Uterus (tissue), 4 donors: ENCODE data around the gene INO80. TPM values are rescaled to one million over a fixed set of nuclear protein-coding genes. Genes with fewer than 3 reads are reported as not detected.
"Not testable (repeated sequence)": the region's sequence is repeated elsewhere in the genome, so short reads cannot be mapped to it uniquely, and the experiment has no call there.

Experiments used
- DNase-seq, 2 donors: peaks; one replicate each; pipeline ENCODE4 v3.0.0-alpha.2; 2019 to 2020
- H3K27ac ChIP-seq, 2 donors: fragments of 200-600 bp; sonication (generic); 1 replicate in 1 of 2; 2 replicates in 1 of 2; pipeline ENCODE4 v1.5.1; 2016 to 2018
- H3K27me3 ChIP-seq, 2 donors: fragments of 200-600 bp; sonication (generic); one replicate each; pipeline ENCODE4 v1.5.1; 2018 to 2019; ENCODE audit warnings: control low read depth in 1 of 2
- H3K36me3 ChIP-seq, 2 donors: fragments of 200-600 bp; sonication (generic); one replicate each; pipeline ENCODE4 v1.5.1; 2019; ENCODE audit warnings: control low read depth in 1 of 2
- H3K4me1 ChIP-seq, 2 donors: fragments of 200-600 bp; sonication (generic); one replicate each; pipeline ENCODE4 v1.5.1; 2018 to 2019; ENCODE audit warnings: control low read depth in 1 of 2
- H3K4me3 ChIP-seq, 2 donors: fragments of 200-600 bp; sonication (generic); 1 replicate in 1 of 2; 2 replicates in 1 of 2; pipeline ENCODE4 v1.5.1; 2018 to 2019; ENCODE audit warnings: mild to moderate bottlenecking in 1 of 2
- H3K9me3 ChIP-seq, 2 donors: fragments of 200-600 bp; sonication (generic); one replicate each; pipeline ENCODE4 v1.5.1; 2019; ENCODE audit warnings: control low read depth in 1 of 2
- POLR2A ChIP-seq, 2 donors: fragments of 450-650 bp; IDR thresholded peaks; one replicate each; pipeline ENCODE4 v1.6.1; 2016; ENCODE audit warnings: antibody characterized with exemption in 2 of 2, mild to moderate bottlenecking in 1 of 2, moderate library complexity in 1 of 2
- intact Hi-C: fragments of 100-400 bp; cut with DNase I; formaldehyde crosslinking; loops from one replicate; pipeline ENCODE4 v1.15.1; 2023; ENCODE audit warnings: low total_unique reads
- total RNA-seq, 4 donors: library from RNA; depleted of rRNA in 3 of 4; stranded (reverse); fragments of >200 nt in 3 of 4; gene quantifications; one replicate each; pipeline versions ENCODE4 v1.1.0 to v1.2.4, GENCODE V29; 2014 to 2023
- TF ChIP-seq, protein P1 (sequence below), 4 experiments: fragments of 200-600 bp in 2 of 4; fragments of 450-650 bp in 2 of 4; sonication (generic) in 2 of 4; IDR thresholded peaks; one replicate each; pipeline ENCODE4 v1.5.1; 2016 to 2019; ENCODE audit warnings: antibody characterized with exemption in 4 of 4, mild to moderate bottlenecking in 2 of 4, moderate library complexity in 1 of 4
- donor health status: DM: yes; HTN: yes; CAD: no.

The INO80 gene
- total RNA-seq, 4 donors from 2014 or later = 28.7 to 33.3 (median 30.2) TPM

DNA sequence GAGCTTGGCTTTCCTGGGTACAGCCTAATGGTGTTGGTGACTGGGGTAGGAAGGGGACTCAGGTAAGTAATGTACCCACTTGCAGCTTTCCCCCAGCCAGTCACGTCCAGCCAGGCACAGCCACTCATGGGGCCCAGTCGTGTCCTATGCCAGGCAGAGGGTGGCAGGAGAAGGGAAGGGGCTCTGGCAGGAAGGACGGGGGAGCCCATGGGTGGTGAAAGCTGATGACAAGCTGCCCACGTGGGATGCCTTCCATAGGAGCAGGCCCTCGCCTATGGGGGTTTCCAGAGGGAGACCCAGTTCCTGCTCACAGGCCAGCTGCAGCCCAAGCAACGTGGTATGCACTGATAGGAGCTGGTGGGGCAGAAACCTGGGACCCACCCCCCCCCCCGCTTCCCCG, 152.1 kb downstream of the INO80 start:
- Histone ChIP-seq H3K4me3 (no peak overlapping the region), H3K4me1 (peaks cover 0 to 5% of the 10 kb centered on the region in 2 donors), H3K27ac (no peak overlapping the region), H3K9me3 (no peaks in the 10 kb centered on the region), H3K27me3 (no peaks in the 10 kb centered on the region), H3K36me3 (no peaks in the 10 kb centered on the region)
- DNase-seq = no peak
- intact Hi-C loops = no loop called here
- TF ChIP-seq, protein P1, sequence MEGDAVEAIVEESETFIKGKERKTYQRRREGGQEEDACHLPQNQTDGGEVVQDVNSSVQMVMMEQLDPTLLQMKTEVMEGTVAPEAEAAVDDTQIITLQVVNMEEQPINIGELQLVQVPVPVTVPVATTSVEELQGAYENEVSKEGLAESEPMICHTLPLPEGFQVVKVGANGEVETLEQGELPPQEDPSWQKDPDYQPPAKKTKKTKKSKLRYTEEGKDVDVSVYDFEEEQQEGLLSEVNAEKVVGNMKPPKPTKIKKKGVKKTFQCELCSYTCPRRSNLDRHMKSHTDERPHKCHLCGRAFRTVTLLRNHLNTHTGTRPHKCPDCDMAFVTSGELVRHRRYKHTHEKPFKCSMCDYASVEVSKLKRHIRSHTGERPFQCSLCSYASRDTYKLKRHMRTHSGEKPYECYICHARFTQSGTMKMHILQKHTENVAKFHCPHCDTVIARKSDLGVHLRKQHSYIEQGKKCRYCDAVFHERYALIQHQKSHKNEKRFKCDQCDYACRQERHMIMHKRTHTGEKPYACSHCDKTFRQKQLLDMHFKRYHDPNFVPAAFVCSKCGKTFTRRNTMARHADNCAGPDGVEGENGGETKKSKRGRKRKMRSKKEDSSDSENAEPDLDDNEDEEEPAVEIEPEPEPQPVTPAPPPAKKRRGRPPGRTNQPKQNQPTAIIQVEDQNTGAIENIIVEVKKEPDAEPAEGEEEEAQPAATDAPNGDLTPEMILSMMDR (IDR thresholded peaks at IDR 0.05) = no peak
- no peak for TF ChIP-seq POLR2A (IDR thresholded peaks at IDR 0.05)

DNA sequence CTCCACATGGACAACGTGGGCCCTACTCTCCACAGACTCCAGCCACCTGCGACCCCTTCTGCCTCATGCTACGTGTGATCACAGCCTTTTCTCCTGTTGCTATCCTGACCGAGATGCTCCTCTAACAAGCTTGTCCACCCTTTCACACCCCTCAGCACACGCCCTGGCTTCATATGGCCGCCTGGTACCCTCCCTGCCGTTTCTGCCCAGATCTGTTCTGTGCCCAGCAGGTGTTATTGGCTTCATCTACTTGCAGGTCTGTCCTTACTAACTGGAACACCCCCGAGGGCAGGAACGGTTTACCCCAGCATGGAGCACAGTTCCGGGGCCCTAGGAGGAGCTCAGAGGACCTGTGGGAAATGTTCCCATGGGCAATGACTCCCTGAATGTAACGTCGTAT, 152.9 kb downstream of the INO80 start:
- no peak overlapping the region for H3K27ac ChIP-seq
- H3K4me3 ChIP-seq = no peak overlapping the region
- TF ChIP-seq, protein P1 (IDR thresholded peaks at IDR 0.05) = no peak
- TF ChIP-seq POLR2A (IDR thresholded peaks at IDR 0.05) = no peak
- no peaks in the 10 kb centered on the region for H3K36me3 ChIP-seq
- peaks cover 0 to 5% of the 10 kb centered on the region in 2 donors for H3K4me1 ChIP-seq
- no peaks in the 10 kb centered on the region for H3K9me3 ChIP-seq
- H3K27me3 ChIP-seq = no peaks in the 10 kb centered on the region
- no peak for DNase-seq
- intact Hi-C loops = no loop called here

DNA sequence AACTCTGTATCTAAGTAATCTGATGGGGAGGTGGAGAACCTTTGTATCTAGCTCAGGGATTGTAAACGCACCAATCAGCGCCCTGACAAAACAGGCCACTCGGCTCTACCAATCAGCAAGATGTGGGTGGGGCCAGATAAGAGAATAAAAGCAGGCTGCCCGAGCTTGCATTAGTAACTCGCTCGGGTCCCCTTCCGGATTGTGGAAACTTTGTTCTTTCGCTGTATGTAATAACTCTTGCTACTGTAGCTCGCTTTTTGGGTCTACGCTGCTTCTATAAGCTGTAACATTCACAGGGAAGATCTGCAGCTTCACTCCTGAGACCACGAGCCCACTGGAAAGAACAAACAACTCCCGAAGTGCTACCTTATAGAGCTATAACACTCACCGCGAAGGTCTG, 153.8 kb downstream of the INO80 start:
- H3K9me3 ChIP-seq, H3K4me1 ChIP-seq, DNase-seq, intact Hi-C loops, H3K27ac ChIP-seq, H3K36me3 ChIP-seq, H3K27me3 ChIP-seq, H3K4me3 ChIP-seq: not testable (repeated sequence)

DNA sequence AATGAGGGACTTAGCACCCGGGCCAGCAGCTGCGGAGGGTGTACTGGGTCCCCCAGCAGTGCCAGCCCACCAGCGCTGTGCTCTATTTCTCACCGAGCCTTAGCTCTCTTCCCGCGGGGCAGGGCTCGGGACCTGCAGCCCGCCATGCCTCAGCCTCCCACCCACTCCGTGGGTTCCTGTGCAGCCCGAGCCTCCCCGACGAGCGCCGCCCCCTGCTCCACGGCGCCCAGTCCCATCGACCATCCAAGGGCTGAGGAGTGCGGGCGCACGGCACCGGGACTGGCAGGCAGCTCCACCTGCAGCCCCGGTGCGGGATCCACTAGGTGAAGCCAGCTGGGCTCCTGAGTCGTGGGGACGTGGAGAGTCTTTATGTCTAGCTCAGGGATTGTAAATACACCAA, 154.3 kb downstream of the INO80 start:
- H3K4me1 ChIP-seq, H3K27me3 ChIP-seq, DNase-seq, H3K9me3 ChIP-seq, H3K27ac ChIP-seq, H3K4me3 ChIP-seq, H3K36me3 ChIP-seq, intact Hi-C loops: not testable (repeated sequence)

DNA sequence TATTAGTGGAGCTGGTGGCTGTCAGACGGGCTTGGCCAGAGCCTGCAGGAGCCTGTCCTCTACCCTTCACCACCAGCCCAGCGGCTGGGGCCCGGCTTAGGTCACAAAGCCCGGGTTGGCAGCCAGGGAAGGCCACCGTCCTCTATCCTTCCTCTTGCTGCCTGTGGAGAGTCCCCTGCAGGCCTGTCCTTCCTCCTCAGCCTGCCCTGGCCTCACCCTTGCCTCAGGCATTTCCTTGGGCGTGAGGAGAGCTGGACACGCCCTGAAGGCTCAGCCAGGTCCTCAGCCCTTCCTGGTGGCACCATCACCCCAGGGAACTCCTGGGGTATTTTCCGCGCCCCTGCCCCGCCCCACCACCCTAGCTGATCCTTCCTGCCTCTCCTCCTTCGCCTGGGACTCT, 155.2 kb downstream of the INO80 start:
- Histone ChIP-seq H3K27me3 (no peaks in the 10 kb centered on the region), H3K4me3 (no peak overlapping the region), H3K4me1 (peaks cover 0 to 5% of the 10 kb centered on the region in 2 donors), H3K36me3 (no peaks in the 10 kb centered on the region), H3K27ac (no peak overlapping the region), H3K9me3 (no peaks in the 10 kb centered on the region)
- TF ChIP-seq POLR2A (IDR thresholded peaks at IDR 0.05) = no peak
- TF ChIP-seq, protein P1 (IDR thresholded peaks at IDR 0.05) = no peak
- intact Hi-C loops = no loop called here
- no peak for DNase-seq

DNA sequence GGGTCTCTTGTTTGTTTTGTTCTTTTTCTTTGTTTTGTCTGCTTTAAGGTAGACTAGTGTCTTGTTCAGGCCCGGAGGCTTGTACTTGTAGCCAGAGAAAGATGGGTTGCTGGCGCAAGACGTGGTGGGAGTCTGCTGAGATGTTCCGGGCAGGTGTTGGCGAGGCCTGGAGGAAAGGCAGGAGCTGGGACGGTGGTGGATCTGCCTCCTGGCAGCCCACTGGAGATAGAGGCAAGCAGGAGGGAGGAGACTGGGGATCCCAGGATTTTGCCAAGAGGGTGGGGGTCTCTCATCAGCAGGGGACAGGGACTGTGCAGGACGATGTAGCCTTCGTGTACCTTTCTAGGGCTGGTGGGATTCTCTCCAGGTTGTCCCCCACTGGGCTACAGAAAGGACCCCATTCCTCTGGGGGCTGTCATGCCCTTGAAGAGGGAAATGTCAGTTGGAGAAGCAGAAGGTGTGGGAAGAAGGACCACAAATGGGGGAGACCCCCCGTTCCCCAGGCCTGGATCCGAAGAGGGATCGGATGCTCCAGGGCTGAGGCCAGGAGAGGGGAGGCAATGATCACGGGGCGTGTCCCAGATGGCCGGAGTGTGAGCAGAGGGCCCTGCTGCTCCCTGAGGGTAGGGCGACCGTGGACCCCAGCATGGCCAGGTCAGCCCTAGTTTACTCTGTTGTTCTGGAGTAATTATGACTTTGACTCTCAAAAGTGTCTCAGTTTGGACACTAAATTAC, 155.8 kb downstream of the INO80 start:
- H3K27ac ChIP-seq = no peak overlapping the region
- no peak for TF ChIP-seq POLR2A (IDR thresholded peaks at IDR 0.05)
- TF ChIP-seq, protein P1 (IDR thresholded peaks at IDR 0.05) = no peak
- intact Hi-C loops = no loop called here
- H3K27me3 ChIP-seq = no peaks in the 10 kb centered on the region
- H3K9me3 ChIP-seq = no peaks in the 10 kb centered on the region
- H3K36me3 ChIP-seq = no peaks in the 10 kb centered on the region
- H3K4me3 ChIP-seq = no peak overlapping the region
- peaks cover 0 to under 1% of the 10 kb centered on the region in 2 donors for H3K4me1 ChIP-seq
- DNase-seq = no peak
